ENCODE measurements around the gene SLC2A9. TPM values are rescaled to one million over a fixed set of nuclear protein-coding genes. Genes with fewer than 3 reads are reported as not detected.

SLC2A9 gene
- total RNA-seq, 1 donor from 2014 or later: 3.6 TPM

- no peaks in the 10 kb centered on the region for H3K36me3 ChIP-seq (ENCODE audit: control insufficient read depth, insufficient read depth, low read length)
- no peak for TF ChIP-seq CTCF (IDR thresholded peaks at IDR 0.05; ENCODE audit: insufficient read depth, low read length, poor library complexity, severe bottlenecking)
- no peaks in the 10 kb centered on the region for H3K27me3 ChIP-seq (ENCODE audit: control insufficient read depth, insufficient read depth, low read length)
- DNase-seq (ENCODE audit: low read depth): no peak
- H3K4me3 ChIP-seq (ENCODE audit: low read depth, low read length): no peak overlapping the region
These were observed 126.0 kb downstream of the SLC2A9 start for GRCh38 chr4:9895333-9895705.

- DNase-seq (ENCODE audit: low read depth): no peak
- no peaks in the 10 kb centered on the region for H3K27me3 ChIP-seq (ENCODE audit: control insufficient read depth, insufficient read depth, low read length)
- no peak for TF ChIP-seq CTCF (IDR thresholded peaks at IDR 0.05; ENCODE audit: insufficient read depth, low read length, poor library complexity, severe bottlenecking)
- no peak overlapping the region for H3K4me3 ChIP-seq (ENCODE audit: low read depth, low read length)
- no peaks in the 10 kb centered on the region for H3K36me3 ChIP-seq (ENCODE audit: control insufficient read depth, insufficient read depth, low read length)
These were observed 126.5 kb downstream of the SLC2A9 start for GRCh38 chr4:9894644-9895332.

- Histone ChIP-seq H3K27me3 (ENCODE audit: control insufficient read depth, insufficient read depth, low read length) (no peaks in the 10 kb centered on the region), H3K36me3 (ENCODE audit: control insufficient read depth, insufficient read depth, low read length) (no peaks in the 10 kb centered on the region), H3K4me3 (ENCODE audit: low read depth, low read length) (no peak overlapping the region)
- DNase-seq (ENCODE audit: low read depth): no peak
- TF ChIP-seq CTCF (IDR thresholded peaks at IDR 0.05; ENCODE audit: insufficient read depth, low read length, poor library complexity, severe bottlenecking): no peak
These were observed 127.8 kb downstream of the SLC2A9 start for GRCh38 chr4:9893329-9894108.

GRCh38 chr4:9891740-9892139, 129.6 kb downstream of the SLC2A9 start:
- no peak for TF ChIP-seq CTCF (IDR thresholded peaks at IDR 0.05; ENCODE audit: insufficient read depth, low read length, poor library complexity, severe bottlenecking)
- Histone ChIP-seq H3K27me3 (ENCODE audit: control insufficient read depth, insufficient read depth, low read length) (no peaks in the 10 kb centered on the region), H3K4me3 (ENCODE audit: low read depth, low read length) (no peak overlapping the region), H3K36me3 (ENCODE audit: control insufficient read depth, insufficient read depth, low read length) (no peaks in the 10 kb centered on the region)
- DNase-seq (ENCODE audit: low read depth): no peak

GRCh38 chr4:9891056-9891455, 130.2 kb downstream of the SLC2A9 start:
- H3K36me3 ChIP-seq (ENCODE audit: control insufficient read depth, insufficient read depth, low read length): no peaks in the 10 kb centered on the region
- no peak for TF ChIP-seq CTCF (IDR thresholded peaks at IDR 0.05; ENCODE audit: insufficient read depth, low read length, poor library complexity, severe bottlenecking)

More at GRCh38 chr4:9891056-9891455, 130.2 kb downstream of the SLC2A9 start:
- DNase-seq (ENCODE audit: low read depth): no peak
- Histone ChIP-seq H3K4me3 (ENCODE audit: low read depth, low read length) (no peak overlapping the region), H3K27me3 (ENCODE audit: control insufficient read depth, insufficient read depth, low read length) (no peaks in the 10 kb centered on the region)
